CD4-positive, CD25-positive, alpha-beta regulatory T cell (primary cell): ENCODE data around the gene TACC3. TPM values are rescaled to one million over a fixed set of nuclear protein-coding genes. Genes with fewer than 3 reads are reported as not detected.

Source experiments
- ATAC-seq, 2 donors: fragments of 150-1000 bp; cut with Tn5 transposase; one replicate each; pipeline ENCODE4 v1.10.0; 2021; ENCODE audit warnings: low read depth in 2 of 2, moderate number of reproducible peaks in 2 of 2, moderate library complexity in 1 of 2
- DNase-seq, 3 donors: peaks; one replicate each; pipeline versions ENCODE4 v3.0.0 to v3.0.0-alpha.2; 2012 to 2022; ENCODE audit warnings: mixed read lengths in 1 of 3
- H3K27ac ChIP-seq: one replicate; pipeline ENCODE4 v1.7.0; 2013; ENCODE audit warnings: mild to moderate bottlenecking, low read length; ENCODE audit not compliant: insufficient read depth, poor library complexity, severe bottlenecking
- H3K27me3 ChIP-seq: one replicate; pipeline ENCODE4 v1.7.0; 2013; ENCODE audit warnings: low read length; ENCODE audit not compliant: control insufficient read depth, insufficient read depth
- H3K36me3 ChIP-seq: one replicate; pipeline ENCODE4 v1.7.0; 2013; ENCODE audit warnings: mild to moderate bottlenecking, low read length, moderate library complexity; ENCODE audit not compliant: control insufficient read depth, insufficient read depth
- H3K4me1 ChIP-seq: 2 replicates; pipeline ENCODE4 v1.7.0; 2013; ENCODE audit warnings: mild to moderate bottlenecking, low read length; ENCODE audit not compliant: insufficient read depth, control insufficient read depth, poor library complexity, severe bottlenecking
- H3K4me3 ChIP-seq: one replicate; pipeline ENCODE4 v1.7.0; 2013; ENCODE audit warnings: low read depth, mild to moderate bottlenecking, low read length, moderate library complexity
- H3K9me3 ChIP-seq, 2 experiments: 1 replicate in 1 of 2; 2 replicates in 1 of 2; pipeline ENCODE4 v1.7.0; 2013; ENCODE audit warnings: low read length in 2 of 2, mild to moderate bottlenecking in 1 of 2, moderate library complexity in 1 of 2; ENCODE audit not compliant: control insufficient read depth in 2 of 2
- H3K27ac Mint-ChIP-seq, 3 donors: one replicate each; pipeline ENCODE4 v1.8.0; 2020 to 2022; ENCODE audit warnings: mild to moderate bottlenecking in 3 of 3, mixed read lengths in 3 of 3, moderate library complexity in 2 of 3
- H3K27me3 Mint-ChIP-seq: one replicate; pipeline ENCODE4 v1.8.0; 2022; ENCODE audit warnings: mild to moderate bottlenecking, mixed read lengths
- H3K36me3 Mint-ChIP-seq: one replicate; pipeline ENCODE4 v1.8.0; 2020; ENCODE audit warnings: mixed read lengths
- H3K4me1 Mint-ChIP-seq, 4 donors: one replicate each; pipeline ENCODE4 v1.8.0; 2020 to 2022; ENCODE audit warnings: mixed read lengths in 4 of 4, mild to moderate bottlenecking in 1 of 4
- H3K4me3 Mint-ChIP-seq, 4 donors: one replicate each; pipeline ENCODE4 v1.8.0; 2020 to 2022; ENCODE audit warnings: mild to moderate bottlenecking in 4 of 4, mixed read lengths in 4 of 4, moderate library complexity in 3 of 4
- H3K9me3 Mint-ChIP-seq, 7 donors: one replicate each; pipeline ENCODE4 v1.8.0; 2020 to 2022; ENCODE audit warnings: mixed read lengths in 7 of 7, mild to moderate bottlenecking in 3 of 7, moderate library complexity in 2 of 7
- polyA plus RNA-seq, 4 donors: library from polyadenylated mRNA; unstranded; fragments of 300-500 nt; fragmentation: Illumina TruSeq; gene quantifications; one replicate each; pipeline ENCODE4 v1.2.3, GENCODE V29; 2021
- total RNA-seq: library from RNA; stranded (reverse); gene quantifications from one replicate; pipeline ENCODE4 v1.2.3, GENCODE V29; 2022

TACC3 gene
- total and polyA plus RNA-seq, 5 donors from 2014 or later = 62.0 to 111 (median 68.8) TPM

- Mint-ChIP-seq H3K27ac (peak overlapping the region; percentile 60 to 96 (median 62)), H3K4me3 (peak overlapping the region in 3 of 4 donors; percentile 97 to 99 (median 97)), H3K4me1 (peaks cover 4 to 55% (median 35%) of the 10 kb centered on the region in 4 donors), H3K36me3 (no peaks in the 10 kb centered on the region), H3K27me3 (no peaks in the 10 kb centered on the region), H3K9me3 (no peaks in the 10 kb centered on the region)
- peak overlapping the region; percentile 14 for H3K27ac ChIP-seq
- H3K9me3 ChIP-seq = no peaks in the 10 kb centered on the region
- no peak overlapping the region for H3K4me3 ChIP-seq
- DNase-seq (no peak), ATAC-seq (no peak)
- H3K36me3 ChIP-seq = peaks cover 5% of the 10 kb centered on the region
- H3K27me3 ChIP-seq = no peaks in the 10 kb centered on the region
- peaks cover 49% of the 10 kb centered on the region for H3K4me1 ChIP-seq
Measured at GRCh38 chr4:1715002-1715758, 6.1 kb upstream of the TACC3 start.

DNA sequence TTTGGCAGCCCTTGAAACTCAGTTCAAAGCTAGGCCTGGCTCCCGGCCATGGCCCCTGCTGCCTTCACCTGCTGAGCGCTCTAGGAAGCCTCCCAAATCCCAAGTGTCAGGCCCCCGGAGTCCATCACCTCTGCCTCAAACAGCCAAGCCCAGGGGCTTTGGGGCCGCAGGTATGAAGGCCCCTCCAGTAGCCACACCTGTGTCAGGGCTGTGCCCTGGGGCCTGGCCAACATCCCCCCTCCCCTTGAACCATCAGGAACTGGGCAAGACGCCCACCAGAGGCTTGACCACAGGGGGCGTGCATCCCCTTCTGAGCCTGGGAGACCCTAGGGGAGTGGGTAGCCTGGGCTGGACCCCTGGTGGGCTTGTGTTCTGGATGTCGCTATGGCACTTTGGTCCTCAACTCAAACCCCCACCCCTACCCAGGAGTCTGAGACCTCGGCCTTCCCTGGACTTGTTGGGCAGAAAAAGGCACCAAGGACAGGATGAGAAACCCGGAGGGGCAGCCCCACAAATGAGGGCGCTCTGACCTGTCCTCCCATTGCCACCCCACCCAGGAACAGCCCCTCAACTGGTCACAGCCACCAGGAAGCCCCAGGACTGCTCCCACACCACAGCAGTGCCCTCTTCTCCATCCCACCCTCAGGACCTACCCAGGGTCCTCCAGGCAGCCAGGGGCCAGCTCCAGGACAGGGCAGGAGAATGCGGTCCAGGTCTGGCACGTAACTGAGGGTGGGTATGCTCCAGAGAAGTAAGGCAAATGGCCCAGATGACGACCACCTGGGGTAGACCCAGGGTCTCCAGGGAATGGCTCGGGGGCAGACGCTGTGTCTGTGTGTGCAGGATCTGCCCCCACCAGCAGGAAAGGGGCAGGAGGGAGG lies 5.0 kb upstream of the TACC3 start:
- H3K27ac ChIP-seq = no peak overlapping the region
- no peaks in the 10 kb centered on the region for H3K9me3 Mint-ChIP-seq
- H3K4me1 Mint-ChIP-seq = peaks cover 0 to 48% (median 26%) of the 10 kb centered on the region in 4 donors

GRCh38 chr4:1717129-1718094 lies 3.9 kb upstream of the TACC3 start:
- peaks cover 5% of the 10 kb centered on the region for H3K36me3 ChIP-seq
- DNase-seq (no peak), ATAC-seq (no peak)
- peak overlapping the region in 1 of 4 donors; percentile 99 for H3K4me3 Mint-ChIP-seq
- peaks cover 46% of the 10 kb centered on the region for H3K4me1 ChIP-seq
- H3K27me3 ChIP-seq = no peaks in the 10 kb centered on the region
- H3K27ac ChIP-seq = no peak overlapping the region
- H3K27ac Mint-ChIP-seq = no peak overlapping the region
- H3K4me1 Mint-ChIP-seq = peaks cover 0 to 55% (median 27%) of the 10 kb centered on the region in 4 donors
- no peaks in the 10 kb centered on the region for H3K27me3 Mint-ChIP-seq
- no peaks in the 10 kb centered on the region for H3K9me3 ChIP-seq
- peaks cover 0 to under 1% (median 0%) of the 10 kb centered on the region in 7 donors for H3K9me3 Mint-ChIP-seq
- H3K36me3 Mint-ChIP-seq = no peaks in the 10 kb centered on the region
- no peak overlapping the region for H3K4me3 ChIP-seq

More for the DNA sequence above, 5.0 kb upstream of the TACC3 start:
- H3K4me3 ChIP-seq = no peak overlapping the region
- ATAC-seq (no peak), DNase-seq (no peak)
- peak overlapping the region in 3 of 4 donors; percentile 46 to 99 (median 73) for H3K4me3 Mint-ChIP-seq
- H3K36me3 ChIP-seq = peaks cover 5% of the 10 kb centered on the region
- peaks cover 41% of the 10 kb centered on the region for H3K4me1 ChIP-seq
- H3K9me3 ChIP-seq = no peaks in the 10 kb centered on the region
- no peaks in the 10 kb centered on the region for H3K36me3 Mint-ChIP-seq
- H3K27me3 Mint-ChIP-seq = no peaks in the 10 kb centered on the region
- H3K27me3 ChIP-seq = no peaks in the 10 kb centered on the region
- H3K27ac Mint-ChIP-seq = peak overlapping the region in 1 of 3 donors; percentile 96

DNA sequence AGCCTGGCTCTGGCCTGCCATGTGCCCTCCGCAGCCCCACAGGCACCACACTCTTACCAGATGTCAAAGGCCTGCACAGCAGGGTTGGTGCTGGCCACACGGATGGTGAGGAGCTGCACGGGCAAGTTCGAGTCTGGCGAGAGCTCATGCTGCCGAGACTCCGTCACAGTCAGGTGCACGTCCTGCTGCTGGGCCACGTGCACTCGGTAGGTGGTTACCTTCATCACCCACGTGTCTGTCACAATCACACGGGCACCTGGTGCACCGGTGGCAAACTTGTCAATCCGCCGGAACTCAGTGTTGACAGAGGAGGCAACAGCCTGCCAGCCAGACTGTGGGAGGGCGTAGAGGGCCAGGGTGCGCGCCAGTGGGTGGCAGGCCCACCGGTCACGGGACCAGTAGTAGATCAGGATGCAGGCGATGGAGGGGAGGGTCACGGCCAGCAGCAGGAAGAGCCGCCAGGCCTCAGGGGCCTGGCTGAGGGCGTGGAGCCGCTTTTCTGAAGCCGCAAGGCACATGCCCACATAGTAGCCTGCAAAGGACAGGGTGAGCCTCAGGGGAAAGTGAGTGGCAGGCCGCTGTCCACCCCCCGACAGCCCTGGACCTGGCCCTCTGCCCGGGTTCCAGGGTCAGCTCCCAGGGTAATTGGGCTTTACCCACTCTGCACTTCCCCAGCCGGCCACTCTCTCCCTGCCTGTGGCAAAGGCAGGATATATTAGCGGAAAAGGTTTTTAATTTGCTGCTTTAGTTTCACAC lies 3.0 kb upstream of the TACC3 start:
- H3K9me3 Mint-ChIP-seq = peaks cover 0 to 1% (median 0%) of the 10 kb centered on the region in 7 donors
- no peaks in the 10 kb centered on the region for H3K36me3 Mint-ChIP-seq
- ATAC-seq = no peak
- peak overlapping the region in 1 of 3 donors; percentile 54 for H3K27ac Mint-ChIP-seq
- Histone ChIP-seq H3K9me3 (no peaks in the 10 kb centered on the region), H3K4me1 (peaks cover 49% of the 10 kb centered on the region), H3K27ac (no peak overlapping the region), H3K36me3 (peaks cover 5% of the 10 kb centered on the region), H3K4me3 (no peak overlapping the region), H3K27me3 (no peaks in the 10 kb centered on the region)
- H3K27me3 Mint-ChIP-seq = no peaks in the 10 kb centered on the region
- no peak for DNase-seq
- peaks cover 4 to 58% (median 30%) of the 10 kb centered on the region in 4 donors for H3K4me1 Mint-ChIP-seq
- peak overlapping the region; percentile 15 to 90 (median 76) for H3K4me3 Mint-ChIP-seq

GRCh38 chr4:1720163-1720983 lies 948 bp upstream of the TACC3 start:
- H3K36me3 ChIP-seq = peaks cover 5% of the 10 kb centered on the region
- peaks cover 49% of the 10 kb centered on the region for H3K4me1 ChIP-seq
- Mint-ChIP-seq H3K9me3 (peaks cover 0 to 1% (median 0%) of the 10 kb centered on the region in 7 donors), H3K27ac (peak overlapping the region; percentile 73 to 91 (median 80)), H3K36me3 (peaks cover 5% of the 10 kb centered on the region), H3K4me3 (peak overlapping the region; percentile 81 to 99 (median 88)), H3K4me1 (peaks cover 7 to 57% (median 34%) of the 10 kb centered on the region in 4 donors), H3K27me3 (no peaks in the 10 kb centered on the region)
- H3K27me3 ChIP-seq = no peaks in the 10 kb centered on the region
- H3K27ac ChIP-seq = peak overlapping the region; percentile 68
- ATAC-seq = peak in 1 of 2 donors; percentile 5
- DNase-seq = peak; percentile 37 to 70 (median 39)
- H3K9me3 ChIP-seq = no peaks in the 10 kb centered on the region
- H3K4me3 ChIP-seq = no peak overlapping the region
